Liver (tissue), 9 donors: ENCODE data around the gene TCF12. TPM values are rescaled to one million over a fixed set of nuclear protein-coding genes. Genes with fewer than 3 reads are reported as not detected.

Source experiments
- DNase-seq: peaks from one replicate; pipeline ENCODE4 v3.0.0-alpha.2; 2017; ENCODE audit warnings: low spot score
- H3K27ac ChIP-seq, 2 donors: one replicate each; pipeline ENCODE4 v1.7.0; 2013; ENCODE audit warnings: inconsistent platforms in 2 of 2, low read length in 2 of 2, control low read depth in 1 of 2, low read depth in 1 of 2, mild to moderate bottlenecking in 1 of 2
- H3K27me3 ChIP-seq, 4 donors: one replicate each; pipeline versions ENCODE4 v1.6.1 to v1.7.0; 2013; ENCODE audit warnings: low read length in 3 of 4, inconsistent platforms in 1 of 4, mild to moderate bottlenecking in 1 of 4, moderate library complexity in 1 of 4; ENCODE audit not compliant: control insufficient read depth in 4 of 4, insufficient read depth in 4 of 4
- H3K36me3 ChIP-seq, 4 donors: one replicate each; pipeline versions ENCODE4 v1.6.1 to v1.7.0; 2013; ENCODE audit warnings: low read length in 3 of 4, mild to moderate bottlenecking in 3 of 4, low read depth in 1 of 4, moderate library complexity in 1 of 4; ENCODE audit not compliant: control insufficient read depth in 4 of 4, insufficient read depth in 3 of 4
- H3K4me1 ChIP-seq, 4 donors: one replicate each; pipeline versions ENCODE4 v1.6.1 to v1.7.0; 2013; ENCODE audit warnings: low read length in 3 of 4, mild to moderate bottlenecking in 3 of 4, moderate library complexity in 1 of 4; ENCODE audit not compliant: control insufficient read depth in 4 of 4, insufficient read depth in 4 of 4
- H3K4me3 ChIP-seq, 3 donors: one replicate each; pipeline versions ENCODE4 v1.6.1 to v1.7.0; 2013; ENCODE audit warnings: low read length in 3 of 3, control low read depth in 1 of 3, low read depth in 1 of 3, mild to moderate bottlenecking in 1 of 3
- H3K9ac ChIP-seq, 2 donors: one replicate each; pipeline ENCODE4 v1.7.0; 2013; ENCODE audit warnings: low read length in 2 of 2, mild to moderate bottlenecking in 2 of 2, moderate library complexity in 2 of 2, control low read depth in 1 of 2, low read depth in 1 of 2
- H3K9me3 ChIP-seq, 4 donors: one replicate each; pipeline versions ENCODE4 v1.6.1 to v1.7.0; 2013; ENCODE audit warnings: low read length in 3 of 4; ENCODE audit not compliant: control insufficient read depth in 4 of 4
- CTCF ChIP-seq: fragments of 150-350 bp; IDR thresholded peaks from 2 replicates; pipeline ENCODE4 v1.5.1; 2017; ENCODE audit warnings: improper control_type of control experiment, low read depth, low read length; ENCODE audit not compliant: missing input control
- EGR1 ChIP-seq, 2 donors: IDR thresholded peaks; 2 replicates each; pipeline ENCODE4 v1.6.1; 2016 to 2018; ENCODE audit warnings: antibody characterized with exemption in 2 of 2, low read depth in 2 of 2
- FOXA2 ChIP-seq: IDR thresholded peaks from 2 replicates; pipeline ENCODE4 v1.6.1; 2016; ENCODE audit warnings: antibody characterized with exemption
- GABPA ChIP-seq, 2 donors: IDR thresholded peaks in 1 of 2; conservative IDR thresholded peaks in 1 of 2; 2 replicates each; pipeline ENCODE4 v1.6.1; 2016; ENCODE audit warnings: antibody characterized with exemption in 2 of 2, mild to moderate bottlenecking in 1 of 2, moderate library complexity in 1 of 2
- HNF4A ChIP-seq, 2 donors: conservative IDR thresholded peaks; 2 replicates each; pipeline ENCODE4 v1.6.1; 2016; ENCODE audit warnings: antibody characterized with exemption in 2 of 2, mild to moderate bottlenecking in 2 of 2
- HNF4G ChIP-seq: IDR thresholded peaks from 2 replicates; pipeline ENCODE4 v1.6.1; 2016; ENCODE audit warnings: antibody characterized with exemption
- RXRA ChIP-seq, 2 donors: IDR thresholded peaks; 2 replicates each; pipeline ENCODE4 v1.6.1; 2017 to 2018; ENCODE audit warnings: antibody characterized with exemption in 2 of 2, mild to moderate bottlenecking in 1 of 2
- SP1 ChIP-seq: IDR thresholded peaks from 2 replicates; pipeline ENCODE4 v1.6.1; 2018; ENCODE audit warnings: antibody characterized with exemption, mild to moderate bottlenecking
- TAF1 ChIP-seq: conservative IDR thresholded peaks from 2 replicates; pipeline ENCODE4 v1.6.1; 2016; ENCODE audit warnings: antibody characterized with exemption, mild to moderate bottlenecking
- YY1 ChIP-seq: IDR thresholded peaks from 2 replicates; pipeline ENCODE4 v1.6.1; 2016; ENCODE audit warnings: antibody characterized with exemption, mild to moderate bottlenecking
- ZBTB33 ChIP-seq: IDR thresholded peaks from 2 replicates; pipeline ENCODE4 v1.6.1; 2016; ENCODE audit warnings: antibody characterized with exemption
- WGBS: extraction: QIAGEN DNeasy Blood & Tissue Kit; methylation state at CpG from one replicate; pipeline ENCODE4 v1.1.7; 2013; 5-methylcytosine and 5-hydroxymethylcytosine counted together
- polyA plus RNA-seq, 2 donors: library from polyadenylated mRNA; stranded (reverse) in 1 of 2; unstranded in 1 of 2; fragments of 200-250 nt in 1 of 2; fragments of >200 nt in 1 of 2; fragmentation: Nextera tagmentation in 1 of 2; extraction: Ambion mirVana in 1 of 2; gene quantifications; one replicate each; pipeline versions ENCODE4 v1.2.1 to v1.2.3, GENCODE V29; 2013 to 2015
- total RNA-seq, 2 donors: library from RNA; depleted of rRNA; stranded (reverse); fragments of >200 nt; gene quantifications; one replicate each; pipeline ENCODE4 v1.2.3, GENCODE V29; 2014
- TF ChIP-seq, protein P1 (sequence below): IDR thresholded peaks from 2 replicates; pipeline ENCODE4 v1.6.1; 2016; ENCODE audit warnings: antibody characterized with exemption, mild to moderate bottlenecking
- donor health status: healthy.
- donor health status: healthy.
- donor health status: healthy.
- donor health status: healthy.
- donor health status: healthy.

TCF12 gene
- total and polyA plus RNA-seq, 4 donors: 8.7 to 38.3 (median 22.3) TPM

DNA sequence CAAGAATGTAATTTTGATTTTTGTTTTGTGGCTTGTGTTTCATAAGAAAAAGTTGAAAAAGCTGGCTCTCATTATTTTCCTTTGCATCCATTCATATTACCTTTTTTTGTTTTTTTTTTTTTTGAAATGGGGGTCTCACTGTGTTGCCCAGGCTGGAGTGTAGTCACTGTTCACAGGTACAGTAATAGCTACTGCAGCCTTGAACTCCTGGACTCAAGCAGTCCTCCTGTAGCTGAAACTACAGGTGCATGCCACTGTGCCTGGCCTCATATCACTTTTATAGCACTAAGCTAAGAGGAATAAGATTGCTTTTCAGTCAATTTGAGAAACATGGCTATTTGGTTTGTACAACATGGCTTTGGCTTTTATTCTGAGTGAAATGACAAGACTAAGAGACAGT, 49.8 kb downstream of the TCF12 start:
- Histone ChIP-seq H3K27ac (no peak overlapping the region), H3K27me3 (no peaks in the 10 kb centered on the region), H3K9ac (no peak overlapping the region), H3K36me3 (no peaks in the 10 kb centered on the region), H3K4me1 (peaks cover 0 to 13% (median 7%) of the 10 kb centered on the region in 4 donors), H3K9me3 (no peaks in the 10 kb centered on the region), H3K4me3 (no peak overlapping the region)
- DNase-seq: no peak
- no peak for TF ChIP-seq YY1
- no peak for TF ChIP-seq SP1
- TF ChIP-seq FOXA2: no peak
- no peak for TF ChIP-seq GABPA (IDR thresholded peaks at IDR 0.05 in 1 of 2, conservative IDR thresholded peaks at IDR 0.05 in 1 of 2)
- TF ChIP-seq RXRA (IDR thresholded peaks at IDR 0.05): no peak
- TF ChIP-seq EGR1 (IDR thresholded peaks at IDR 0.05; ENCODE audit: low read depth in 2 of 2): no peak
- TF ChIP-seq, protein P1, sequence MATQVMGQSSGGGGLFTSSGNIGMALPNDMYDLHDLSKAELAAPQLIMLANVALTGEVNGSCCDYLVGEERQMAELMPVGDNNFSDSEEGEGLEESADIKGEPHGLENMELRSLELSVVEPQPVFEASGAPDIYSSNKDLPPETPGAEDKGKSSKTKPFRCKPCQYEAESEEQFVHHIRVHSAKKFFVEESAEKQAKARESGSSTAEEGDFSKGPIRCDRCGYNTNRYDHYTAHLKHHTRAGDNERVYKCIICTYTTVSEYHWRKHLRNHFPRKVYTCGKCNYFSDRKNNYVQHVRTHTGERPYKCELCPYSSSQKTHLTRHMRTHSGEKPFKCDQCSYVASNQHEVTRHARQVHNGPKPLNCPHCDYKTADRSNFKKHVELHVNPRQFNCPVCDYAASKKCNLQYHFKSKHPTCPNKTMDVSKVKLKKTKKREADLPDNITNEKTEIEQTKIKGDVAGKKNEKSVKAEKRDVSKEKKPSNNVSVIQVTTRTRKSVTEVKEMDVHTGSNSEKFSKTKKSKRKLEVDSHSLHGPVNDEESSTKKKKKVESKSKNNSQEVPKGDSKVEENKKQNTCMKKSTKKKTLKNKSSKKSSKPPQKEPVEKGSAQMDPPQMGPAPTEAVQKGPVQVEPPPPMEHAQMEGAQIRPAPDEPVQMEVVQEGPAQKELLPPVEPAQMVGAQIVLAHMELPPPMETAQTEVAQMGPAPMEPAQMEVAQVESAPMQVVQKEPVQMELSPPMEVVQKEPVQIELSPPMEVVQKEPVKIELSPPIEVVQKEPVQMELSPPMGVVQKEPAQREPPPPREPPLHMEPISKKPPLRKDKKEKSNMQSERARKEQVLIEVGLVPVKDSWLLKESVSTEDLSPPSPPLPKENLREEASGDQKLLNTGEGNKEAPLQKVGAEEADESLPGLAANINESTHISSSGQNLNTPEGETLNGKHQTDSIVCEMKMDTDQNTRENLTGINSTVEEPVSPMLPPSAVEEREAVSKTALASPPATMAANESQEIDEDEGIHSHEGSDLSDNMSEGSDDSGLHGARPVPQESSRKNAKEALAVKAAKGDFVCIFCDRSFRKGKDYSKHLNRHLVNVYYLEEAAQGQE: no peak
- no peak for TF ChIP-seq TAF1
- TF ChIP-seq HNF4G: no peak
- TF ChIP-seq CTCF: no peak
- no peak for TF ChIP-seq ZBTB33

DNA sequence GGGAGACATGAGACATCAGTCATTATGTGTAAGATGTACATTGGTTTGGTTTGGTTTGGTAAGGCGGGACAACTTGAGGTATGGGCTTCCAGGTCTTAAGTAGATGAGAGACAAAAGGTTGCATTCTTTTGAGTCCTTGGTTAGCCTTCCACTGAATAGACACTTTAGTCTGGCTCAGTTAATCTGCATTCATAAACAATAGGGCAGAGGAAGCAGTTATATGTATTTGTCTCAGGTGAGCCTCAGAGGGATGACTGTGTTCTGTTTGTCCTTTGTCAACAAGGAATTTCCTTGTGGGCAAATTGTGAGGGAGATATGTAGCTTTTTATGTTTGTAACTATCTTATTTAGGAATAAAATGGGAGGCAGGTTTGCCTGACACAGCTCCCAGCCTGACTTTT, 50.4 kb downstream of the TCF12 start:
- H3K27me3 ChIP-seq: no peaks in the 10 kb centered on the region
- H3K4me3 ChIP-seq: no peak overlapping the region
- 99% methylated on average over 1 of the region's 1 CpG for WGBS
- H3K9me3 ChIP-seq: no peaks in the 10 kb centered on the region
- peaks cover 0 to 13% (median 6%) of the 10 kb centered on the region in 4 donors for H3K4me1 ChIP-seq
- no peak overlapping the region for H3K27ac ChIP-seq
- DNase-seq: no peak
- TF ChIP-seq FOXA2 (no peak), HNF4A (conservative IDR thresholded peaks at IDR 0.05) (no peak), RXRA (IDR thresholded peaks at IDR 0.05) (no peak), HNF4G (no peak)
- H3K9ac ChIP-seq: no peak overlapping the region
- no peaks in the 10 kb centered on the region for H3K36me3 ChIP-seq
